GM23338 (cell line): ENCODE data around the gene ANKLE2. TPM values are rescaled to one million over a fixed set of nuclear protein-coding genes. Genes with fewer than 3 reads are reported as not detected.

ENCODE experiments used
- ATAC-seq: fragments of 200-7000 bp; cut with Tn5 transposase; 3 replicates; pipeline ENCODE4 v1.9.1; 2020
- DNase-seq: peaks from one replicate; pipeline ENCODE4 v3.0.0-alpha.2; 2015; ENCODE audit warnings: low spot score
- H2AFZ ChIP-seq: fragments of 200-600 bp; sonication (generic); 2 replicates; pipeline ENCODE4 v1.8.0; 2016; ENCODE audit warnings: antibody characterized with exemption, mild to moderate bottlenecking, moderate library complexity
- H3F3A ChIP-seq: fragments of 200-600 bp; sonication (generic); replicated peaks from 2 replicates; pipeline ENCODE4 v1.8.0; 2017; ENCODE audit warnings: antibody characterized with exemption, mixed run types, low read depth
- H3K27ac ChIP-seq: fragments of 200-600 bp; sonication (generic); 2 replicates; pipeline ENCODE4 v1.6.1; 2016; ENCODE audit warnings: low read depth
- H3K27me3 ChIP-seq: fragments of 200-600 bp; sonication (generic); 2 replicates; pipeline ENCODE4 v1.8.0; 2016; ENCODE audit warnings: mild to moderate bottlenecking, mixed run types, moderate library complexity; ENCODE audit not compliant: insufficient read depth
- H3K36me3 ChIP-seq: fragments of 200-600 bp; sonication (generic); 2 replicates; pipeline ENCODE4 v1.8.0; 2016; ENCODE audit warnings: mild to moderate bottlenecking; ENCODE audit not compliant: insufficient read depth
- H3K4me1 ChIP-seq: fragments of 200-600 bp; sonication (generic); 2 replicates; pipeline ENCODE4 v1.8.0; 2016; ENCODE audit warnings: mild to moderate bottlenecking, moderate library complexity; ENCODE audit not compliant: insufficient read depth
- H3K4me2 ChIP-seq: fragments of 200-600 bp; sonication (generic); 2 replicates; pipeline ENCODE4 v1.7.1; 2017; ENCODE audit warnings: mixed run types
- H3K4me3 ChIP-seq: fragments of 200-600 bp; sonication (generic); 2 replicates; pipeline ENCODE4 v1.6.1; 2016; ENCODE audit warnings: mixed run types
- H3K79me2 ChIP-seq: fragments of 200-600 bp; sonication (generic); replicated peaks from 2 replicates; pipeline ENCODE4 v1.8.0; 2017; ENCODE audit warnings: mild to moderate bottlenecking; ENCODE audit not compliant: insufficient read depth
- H3K9me2 ChIP-seq: fragments of 200-600 bp; sonication (generic); 2 replicates; pipeline ENCODE4 v1.8.0; 2017; ENCODE audit not compliant: insufficient read depth
- H4K20me1 ChIP-seq: fragments of 200-600 bp; sonication (generic); replicated peaks from 2 replicates; pipeline ENCODE4 v1.8.0; 2017; ENCODE audit warnings: mild to moderate bottlenecking; ENCODE audit not compliant: insufficient read depth
- H3K27ac Mint-ChIP-seq: 2 replicates; pipeline ENCODE4 v1.8.0; 2020; ENCODE audit warnings: inconsistent platforms, mild to moderate bottlenecking, moderate library complexity, mixed read lengths
- H3K27me3 Mint-ChIP-seq: 3 replicates; pipeline ENCODE4 v1.8.0; 2022; ENCODE audit warnings: low read depth, mild to moderate bottlenecking, moderate library complexity, mixed read lengths, inconsistent platforms; ENCODE audit not compliant: insufficient read depth, poor library complexity
- H3K36me3 Mint-ChIP-seq: 3 replicates; pipeline ENCODE4 v1.8.0; 2021; ENCODE audit warnings: low read depth, mild to moderate bottlenecking, inconsistent platforms, moderate library complexity, mixed read lengths
- H3K4me1 Mint-ChIP-seq: 3 replicates; pipeline ENCODE4 v1.8.0; 2020; ENCODE audit warnings: mild to moderate bottlenecking, inconsistent platforms, mixed read lengths
- H3K4me3 Mint-ChIP-seq: 3 replicates; pipeline ENCODE4 v1.8.0; 2021; ENCODE audit warnings: moderate library complexity, mild to moderate bottlenecking, inconsistent platforms, mixed read lengths
- H3K9me3 Mint-ChIP-seq: 3 replicates; pipeline ENCODE4 v1.8.0; 2020; ENCODE audit warnings: moderate library complexity, mild to moderate bottlenecking, inconsistent platforms, mixed read lengths
- CREB1 ChIP-seq: fragments of 250-450 bp; sonication (Bioruptor Pico); IDR thresholded peaks from 2 replicates; pipeline ENCODE4 v1.5.0; 2020; ENCODE audit warnings: low read depth, mild to moderate bottlenecking, moderate library complexity
- CTCF ChIP-seq, 2 experiments: fragments of 200-600 bp in 1 of 2; sonication (generic) in 1 of 2; conservative IDR thresholded peaks; 2 replicates each; pipeline versions ENCODE4 v1.5.1 to v1.6.1; 2016 to 2017; ENCODE audit warnings: antibody characterized with exemption in 2 of 2, low read depth in 2 of 2, mild to moderate bottlenecking in 2 of 2, moderate library complexity in 1 of 2
- EZH2 ChIP-seq: fragments of 200-600 bp; sonication (generic); IDR thresholded peaks from one replicate; pipeline ENCODE4 v1.8.0; 2017; ENCODE audit warnings: antibody characterized with exemption, mild to moderate bottlenecking, low read depth; ENCODE audit not compliant: unreplicated experiment
- EZH2phosphoT487 ChIP-seq: fragments of 200-600 bp; sonication (generic); IDR thresholded peaks from one replicate; pipeline ENCODE4 v1.8.1; 2018; ENCODE audit warnings: antibody characterized with exemption; ENCODE audit not compliant: unreplicated experiment
- JUNB ChIP-seq: IDR thresholded peaks from one replicate; pipeline ENCODE4 v1.6.1; 2016; ENCODE audit warnings: antibody characterized with exemption; ENCODE audit not compliant: unreplicated experiment
- NANOG ChIP-seq: IDR thresholded peaks from 2 replicates; pipeline ENCODE4 v1.6.1; 2016; ENCODE audit warnings: antibody characterized with exemption, borderline replicate concordance
- POLR2AphosphoS5 ChIP-seq: IDR thresholded peaks from 2 replicates; pipeline ENCODE4 v1.6.1; 2016; ENCODE audit warnings: antibody characterized with exemption, low read depth
- STAT1 ChIP-seq: IDR thresholded peaks from one replicate; pipeline ENCODE4 v1.6.1; 2016; ENCODE audit warnings: antibody characterized with exemption; ENCODE audit not compliant: unreplicated experiment
- ZNF114 ChIP-seq: fragments of 250-450 bp; sonication (Bioruptor Pico); IDR thresholded peaks from 2 replicates; pipeline ENCODE4 v1.5.0; 2020; ENCODE audit warnings: mild to moderate bottlenecking, moderate library complexity
- ZNF331 ChIP-seq: fragments of 250-450 bp; sonication (Bioruptor Pico); IDR thresholded peaks from 2 replicates; pipeline ENCODE4 v1.5.0; 2020; ENCODE audit warnings: low read depth, mild to moderate bottlenecking, moderate library complexity
- polyA plus RNA-seq: library from polyadenylated mRNA; unstranded; fragments of >200 nt; fragmentation: Nextera tagmentation; extraction: Ambion mirVana; gene quantifications from 2 replicates; pipeline ENCODE4 v1.2.1, GENCODE V29; 2016
- total RNA-seq: library from RNA; depleted of rRNA; stranded (reverse); fragments of >200 nt; shearing (Covaris generic); gene quantifications from 2 replicates; pipeline ENCODE4 v1.2.3, GENCODE V29; 2014
- TF ChIP-seq, protein P1 (sequence below): IDR thresholded peaks from one replicate; pipeline ENCODE4 v1.6.1; 2018; ENCODE audit warnings: antibody characterized with exemption; ENCODE audit not compliant: unreplicated experiment
- TF ChIP-seq, protein P2 (sequence below): IDR thresholded peaks from 2 replicates; pipeline ENCODE4 v1.6.1; 2016; ENCODE audit warnings: antibody characterized with exemption
- TF ChIP-seq, protein P3 (sequence below): fragments of 250-450 bp; sonication (Bioruptor Pico); IDR thresholded peaks from 2 replicates; pipeline ENCODE4 v1.5.0; 2020; ENCODE audit warnings: mild to moderate bottlenecking, moderate library complexity

ANKLE2 gene
- total and polyA plus RNA-seq, 2 experiments from 2014 or later = 27.2 to 63.7 TPM

DNA sequence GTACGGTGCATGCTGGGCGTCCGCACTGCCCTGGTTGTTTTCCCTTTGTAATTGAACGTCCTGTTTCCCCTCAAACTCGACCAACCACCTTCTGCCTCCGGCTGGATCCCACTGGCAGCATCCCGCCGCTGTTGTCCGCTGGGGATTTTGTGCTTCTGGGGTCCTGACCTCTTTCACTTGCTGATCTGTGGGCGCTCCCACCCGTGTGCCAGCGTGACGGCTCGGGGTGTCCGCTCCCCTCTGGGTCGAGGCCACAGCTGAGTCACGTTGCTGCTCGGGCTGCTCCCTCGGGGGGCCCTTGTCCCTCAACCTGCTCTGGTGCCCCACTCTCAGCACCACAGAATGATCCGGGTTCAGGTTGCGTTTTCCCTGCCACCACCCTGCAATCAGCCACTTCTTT, 43.0 kb downstream of the ANKLE2 start:
- Histone ChIP-seq H3K36me3 (peaks cover 7% of the 10 kb centered on the region; the same call in 1 of the 2 replicates), H2AFZ (no peak overlapping the region)

More for the DNA sequence above, 43.0 kb downstream of the ANKLE2 start:
- Histone ChIP-seq H3F3A (peaks cover 31% of the 10 kb centered on the region), H3K27me3 (no peaks in the 10 kb centered on the region), H3K4me1 (no peaks in the 10 kb centered on the region), H3K79me2 (peaks cover 21% of the 10 kb centered on the region), H3K9me2 (no peaks in the 10 kb centered on the region), H3K4me3 (no peak overlapping the region), H3K27ac (no peak overlapping the region), H4K20me1 (peaks cover 10% of the 10 kb centered on the region), H3K4me2 (no peak overlapping the region)
- Mint-ChIP-seq H3K27me3 (peaks cover 19% of the 10 kb centered on the region), H3K36me3 (peaks cover 81% of the 10 kb centered on the region), H3K9me3 (no peaks in the 10 kb centered on the region), H3K4me1 (no peaks in the 10 kb centered on the region), H3K27ac (no peak overlapping the region), H3K4me3 (no peak overlapping the region)
- no peak for DNase-seq
- no peak for ATAC-seq
- TF ChIP-seq JUNB (no peak), CTCF (conservative IDR thresholded peaks at IDR 0.05; ENCODE audit: low read depth in 2 of 2) (no peak), EZH2 (no peak), STAT1 (no peak), POLR2AphosphoS5 (no peak), EZH2phosphoT487 (no peak), CREB1 (CRISPR knock-in tag) (no peak), ZNF331 (CRISPR knock-in tag) (no peak), NANOG (no peak), ZNF114 (CRISPR knock-in tag) (no peak)
- TF ChIP-seq, protein P1, sequence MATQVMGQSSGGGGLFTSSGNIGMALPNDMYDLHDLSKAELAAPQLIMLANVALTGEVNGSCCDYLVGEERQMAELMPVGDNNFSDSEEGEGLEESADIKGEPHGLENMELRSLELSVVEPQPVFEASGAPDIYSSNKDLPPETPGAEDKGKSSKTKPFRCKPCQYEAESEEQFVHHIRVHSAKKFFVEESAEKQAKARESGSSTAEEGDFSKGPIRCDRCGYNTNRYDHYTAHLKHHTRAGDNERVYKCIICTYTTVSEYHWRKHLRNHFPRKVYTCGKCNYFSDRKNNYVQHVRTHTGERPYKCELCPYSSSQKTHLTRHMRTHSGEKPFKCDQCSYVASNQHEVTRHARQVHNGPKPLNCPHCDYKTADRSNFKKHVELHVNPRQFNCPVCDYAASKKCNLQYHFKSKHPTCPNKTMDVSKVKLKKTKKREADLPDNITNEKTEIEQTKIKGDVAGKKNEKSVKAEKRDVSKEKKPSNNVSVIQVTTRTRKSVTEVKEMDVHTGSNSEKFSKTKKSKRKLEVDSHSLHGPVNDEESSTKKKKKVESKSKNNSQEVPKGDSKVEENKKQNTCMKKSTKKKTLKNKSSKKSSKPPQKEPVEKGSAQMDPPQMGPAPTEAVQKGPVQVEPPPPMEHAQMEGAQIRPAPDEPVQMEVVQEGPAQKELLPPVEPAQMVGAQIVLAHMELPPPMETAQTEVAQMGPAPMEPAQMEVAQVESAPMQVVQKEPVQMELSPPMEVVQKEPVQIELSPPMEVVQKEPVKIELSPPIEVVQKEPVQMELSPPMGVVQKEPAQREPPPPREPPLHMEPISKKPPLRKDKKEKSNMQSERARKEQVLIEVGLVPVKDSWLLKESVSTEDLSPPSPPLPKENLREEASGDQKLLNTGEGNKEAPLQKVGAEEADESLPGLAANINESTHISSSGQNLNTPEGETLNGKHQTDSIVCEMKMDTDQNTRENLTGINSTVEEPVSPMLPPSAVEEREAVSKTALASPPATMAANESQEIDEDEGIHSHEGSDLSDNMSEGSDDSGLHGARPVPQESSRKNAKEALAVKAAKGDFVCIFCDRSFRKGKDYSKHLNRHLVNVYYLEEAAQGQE = no peak
- TF ChIP-seq, protein P2, sequence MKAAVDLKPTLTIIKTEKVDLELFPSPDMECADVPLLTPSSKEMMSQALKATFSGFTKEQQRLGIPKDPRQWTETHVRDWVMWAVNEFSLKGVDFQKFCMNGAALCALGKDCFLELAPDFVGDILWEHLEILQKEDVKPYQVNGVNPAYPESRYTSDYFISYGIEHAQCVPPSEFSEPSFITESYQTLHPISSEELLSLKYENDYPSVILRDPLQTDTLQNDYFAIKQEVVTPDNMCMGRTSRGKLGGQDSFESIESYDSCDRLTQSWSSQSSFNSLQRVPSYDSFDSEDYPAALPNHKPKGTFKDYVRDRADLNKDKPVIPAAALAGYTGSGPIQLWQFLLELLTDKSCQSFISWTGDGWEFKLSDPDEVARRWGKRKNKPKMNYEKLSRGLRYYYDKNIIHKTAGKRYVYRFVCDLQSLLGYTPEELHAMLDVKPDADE = no peak
- TF ChIP-seq, protein P3, sequence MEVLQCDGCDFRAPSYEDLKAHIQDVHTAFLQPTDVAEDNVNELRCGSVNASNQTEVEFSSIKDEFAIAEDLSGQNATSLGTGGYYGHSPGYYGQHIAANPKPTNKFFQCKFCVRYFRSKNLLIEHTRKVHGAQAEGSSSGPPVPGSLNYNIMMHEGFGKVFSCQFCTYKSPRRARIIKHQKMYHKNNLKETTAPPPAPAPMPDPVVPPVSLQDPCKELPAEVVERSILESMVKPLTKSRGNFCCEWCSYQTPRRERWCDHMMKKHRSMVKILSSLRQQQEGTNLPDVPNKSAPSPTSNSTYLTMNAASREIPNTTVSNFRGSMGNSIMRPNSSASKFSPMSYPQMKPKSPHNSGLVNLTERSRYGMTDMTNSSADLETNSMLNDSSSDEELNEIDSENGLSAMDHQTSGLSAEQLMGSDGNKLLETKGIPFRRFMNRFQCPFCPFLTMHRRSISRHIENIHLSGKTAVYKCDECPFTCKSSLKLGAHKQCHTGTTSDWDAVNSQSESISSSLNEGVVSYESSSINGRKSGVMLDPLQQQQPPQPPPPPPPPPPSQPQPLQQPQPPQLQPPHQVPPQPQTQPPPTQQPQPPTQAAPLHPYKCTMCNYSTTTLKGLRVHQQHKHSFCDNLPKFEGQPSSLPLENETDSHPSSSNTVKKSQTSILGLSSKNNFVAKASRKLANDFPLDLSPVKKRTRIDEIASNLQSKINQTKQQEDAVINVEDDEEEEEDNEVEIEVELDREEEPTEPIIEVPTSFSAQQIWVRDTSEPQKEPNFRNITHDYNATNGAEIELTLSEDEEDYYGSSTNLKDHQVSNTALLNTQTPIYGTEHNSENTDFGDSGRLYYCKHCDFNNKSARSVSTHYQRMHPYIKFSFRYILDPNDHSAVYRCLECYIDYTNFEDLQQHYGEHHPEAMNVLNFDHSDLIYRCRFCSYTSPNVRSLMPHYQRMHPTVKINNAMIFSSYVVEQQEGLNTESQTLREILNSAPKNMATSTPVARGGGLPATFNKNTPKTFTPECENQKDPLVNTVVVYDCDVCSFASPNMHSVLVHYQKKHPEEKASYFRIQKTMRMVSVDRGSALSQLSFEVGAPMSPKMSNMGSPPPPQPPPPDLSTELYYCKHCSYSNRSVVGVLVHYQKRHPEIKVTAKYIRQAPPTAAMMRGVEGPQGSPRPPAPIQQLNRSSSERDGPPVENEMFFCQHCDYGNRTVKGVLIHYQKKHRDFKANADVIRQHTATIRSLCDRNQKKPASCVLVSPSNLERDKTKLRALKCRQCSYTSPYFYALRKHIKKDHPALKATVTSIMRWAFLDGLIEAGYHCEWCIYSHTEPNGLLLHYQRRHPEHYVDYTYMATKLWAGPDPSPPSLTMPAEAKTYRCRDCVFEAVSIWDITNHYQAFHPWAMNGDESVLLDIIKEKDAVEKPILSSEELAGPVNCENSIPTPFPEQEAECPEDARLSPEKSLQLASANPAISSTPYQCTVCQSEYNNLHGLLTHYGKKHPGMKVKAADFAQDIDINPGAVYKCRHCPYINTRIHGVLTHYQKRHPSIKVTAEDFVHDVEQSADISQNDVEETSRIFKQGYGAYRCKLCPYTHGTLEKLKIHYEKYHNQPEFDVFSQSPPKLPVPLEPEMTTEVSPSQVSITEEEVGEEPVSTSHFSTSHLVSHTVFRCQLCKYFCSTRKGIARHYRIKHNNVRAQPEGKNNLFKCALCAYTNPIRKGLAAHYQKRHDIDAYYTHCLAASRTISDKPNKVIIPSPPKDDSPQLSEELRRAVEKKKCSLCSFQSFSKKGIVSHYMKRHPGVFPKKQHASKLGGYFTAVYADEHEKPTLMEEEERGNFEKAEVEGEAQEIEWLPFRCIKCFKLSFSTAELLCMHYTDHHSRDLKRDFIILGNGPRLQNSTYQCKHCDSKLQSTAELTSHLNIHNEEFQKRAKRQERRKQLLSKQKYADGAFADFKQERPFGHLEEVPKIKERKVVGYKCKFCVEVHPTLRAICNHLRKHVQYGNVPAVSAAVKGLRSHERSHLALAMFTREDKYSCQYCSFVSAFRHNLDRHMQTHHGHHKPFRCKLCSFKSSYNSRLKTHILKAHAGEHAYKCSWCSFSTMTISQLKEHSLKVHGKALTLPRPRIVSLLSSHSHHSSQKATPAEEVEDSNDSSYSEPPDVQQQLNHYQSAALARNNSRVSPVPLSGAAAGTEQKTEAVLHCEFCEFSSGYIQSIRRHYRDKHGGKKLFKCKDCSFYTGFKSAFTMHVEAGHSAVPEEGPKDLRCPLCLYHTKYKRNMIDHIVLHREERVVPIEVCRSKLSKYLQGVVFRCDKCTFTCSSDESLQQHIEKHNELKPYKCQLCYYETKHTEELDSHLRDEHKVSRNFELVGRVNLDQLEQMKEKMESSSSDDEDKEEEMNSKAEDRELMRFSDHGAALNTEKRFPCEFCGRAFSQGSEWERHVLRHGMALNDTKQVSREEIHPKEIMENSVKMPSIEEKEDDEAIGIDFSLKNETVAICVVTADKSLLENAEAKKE (CRISPR knock-in tag) = no peak
